Measurements from ENCODE around the gene WNT7B. TPM values are rescaled to one million over a fixed set of nuclear protein-coding genes. Genes with fewer than 3 reads are reported as not detected.

WNT7B gene
- total and polyA plus RNA-seq, 3 donors from 2014 or later, result 0.65 to 1.9 (median 1.3) TPM

- Histone ChIP-seq H3K27ac (no peak overlapping the region), H3K4me1 (peaks cover 17% of the 10 kb centered on the region), H3K27me3 (peaks cover 5% of the 10 kb centered on the region), H3K4me3 (no peak overlapping the region), H3K9me3 (no peaks in the 10 kb centered on the region), H3K36me3 (ENCODE audit: low read depth, missing control alignments) (no peaks in the 10 kb centered on the region)
- 62 to 69% methylated on average over 9 to 10 of the region's 10 CpGs for WGBS, 2 donors
- intact Hi-C loops (cut with DNase I; ENCODE audit: low total_unique reads), result no loop called here
- no peak for TF ChIP-seq CTCF (IDR thresholded peaks at IDR 0.05)
- no peak for TF ChIP-seq POLR2A (IDR thresholded peaks at IDR 0.05)
- DNase-seq, result no peak
Observed at GRCh38 chr22:45972889-45973253, 4.1 kb downstream of the WNT7B start.

- peaks cover 17% of the 10 kb centered on the region for H3K4me1 ChIP-seq
- H3K9me3 ChIP-seq, result no peaks in the 10 kb centered on the region
- no peak for TF ChIP-seq POLR2A (IDR thresholded peaks at IDR 0.05)
- TF ChIP-seq CTCF (IDR thresholded peaks at IDR 0.05), result no peak
- intact Hi-C loops (cut with DNase I; ENCODE audit: low total_unique reads), result no loop called here
- WGBS, 2 donors, result 21 to 38% methylated on average over 2 to 24 of the region's 83 CpGs
- H3K4me3 ChIP-seq, result peak overlapping the region; percentile 26 to 31
- no peaks in the 10 kb centered on the region for H3K36me3 ChIP-seq (ENCODE audit: low read depth, missing control alignments)
- peaks cover 5% of the 10 kb centered on the region for H3K27me3 ChIP-seq
- no peak overlapping the region for H3K27ac ChIP-seq
- DNase-seq, result no peak
Observed at GRCh38 chr22:45972091-45972888, 4.7 kb downstream of the WNT7B start.

GRCh38 chr22:45971408-45972028 is 5.4 kb downstream of the WNT7B start:
- WGBS, 2 donors, result 0 to 1% methylated on average over 5 to 37 of the region's 66 CpGs
- peaks cover 14% of the 10 kb centered on the region for H3K4me1 ChIP-seq

GRCh38 chr22:45970705-45971407 is 6.1 kb downstream of the WNT7B start:
- TF ChIP-seq POLR2A (IDR thresholded peaks at IDR 0.05) (no peak), CTCF (IDR thresholded peaks at IDR 0.05) (no peak)
- intact Hi-C loops (cut with DNase I; ENCODE audit: low total_unique reads), result no loop called here
- Histone ChIP-seq H3K9me3 (no peaks in the 10 kb centered on the region), H3K4me1 (peaks cover 11% of the 10 kb centered on the region), H3K4me3 (peak overlapping the region; percentile 26 to 31), H3K27ac (no peak overlapping the region), H3K36me3 (ENCODE audit: low read depth, missing control alignments) (no peaks in the 10 kb centered on the region), H3K27me3 (peaks cover 5% of the 10 kb centered on the region)
- DNase-seq, result no peak
- 2% methylated on average over 26 to 40 of the region's 40 CpGs for WGBS, 2 donors

More at GRCh38 chr22:45971408-45972028, 5.4 kb downstream of the WNT7B start:
- Histone ChIP-seq H3K27ac (no peak overlapping the region), H3K36me3 (ENCODE audit: low read depth, missing control alignments) (no peaks in the 10 kb centered on the region), H3K9me3 (no peaks in the 10 kb centered on the region), H3K4me3 (peak overlapping the region; percentile 26 to 31), H3K27me3 (peaks cover 5% of the 10 kb centered on the region)
- intact Hi-C loops (cut with DNase I; ENCODE audit: low total_unique reads), result no loop called here
- TF ChIP-seq CTCF (IDR thresholded peaks at IDR 0.05) (no peak), POLR2A (IDR thresholded peaks at IDR 0.05) (no peak)
- DNase-seq, result no peak

All from testis (tissue), 3 donors.